ENCODE data around the gene CITED1. TPM values are rescaled to one million over a fixed set of nuclear protein-coding genes. Genes with fewer than 3 reads are reported as not detected.

CITED1 gene
- total and polyA plus RNA-seq, 2 donors (not counting 3 experiments of a cell fraction or from before 2014, with no cell fraction given) = not detected

DNA sequence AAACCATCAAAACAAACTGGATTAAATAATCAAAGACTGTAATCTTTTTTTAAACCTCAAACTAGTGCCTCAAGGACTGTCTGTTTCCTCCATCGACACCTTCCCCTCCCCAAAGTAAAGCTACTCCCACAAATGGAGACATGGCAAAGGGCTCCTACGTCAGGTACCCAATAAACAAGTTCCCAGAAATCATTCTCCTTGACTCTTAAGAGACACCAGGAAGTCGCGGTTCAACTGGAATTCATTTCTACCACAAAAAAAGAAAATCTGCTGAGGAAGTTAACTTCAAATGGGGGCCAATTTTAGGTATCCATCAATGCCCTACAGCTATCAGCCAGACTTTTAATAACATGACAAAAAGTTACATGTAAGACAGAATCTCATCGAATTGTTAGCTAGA is 31.2 kb downstream of the CITED1 start:
- Histone ChIP-seq H3K4me1 (ENCODE audit: control insufficient read depth, extremely low read depth, insufficient read depth, low read length) (peaks cover 52% of the 10 kb centered on the region), H3K27me3 (ENCODE audit: control insufficient read depth in 2 of 2, insufficient read depth in 2 of 2, low read length in 2 of 2) (peaks cover 0 to 2% of the 10 kb centered on the region in 2 experiments), H3K4me2 (ENCODE audit: insufficient read depth, low read length) (peak overlapping the region; percentile 88), H3K9me3 (replicated peaks; ENCODE audit: control insufficient read depth, insufficient read depth, low read length) (no peaks in the 10 kb centered on the region), H4K20me1 (replicated peaks; ENCODE audit: control insufficient read depth, extremely low read depth, insufficient read depth, low read length) (no peaks in the 10 kb centered on the region), H3K36me3 (ENCODE audit: control insufficient read depth in 2 of 2, extremely low read depth in 1 of 2, insufficient read depth in 2 of 2, low read length in 2 of 2) (peaks cover 14 to 19% of the 10 kb centered on the region in 2 experiments), H3K4me3 (replicated peaks in 1 of 3; ENCODE audit: insufficient read depth in 1 of 3, low read depth in 1 of 3, low read length in 3 of 3) (peak overlapping the region in 1 of 3 experiments; percentile 97), H2AFZ (ENCODE audit: low read depth, low read length) (no peak overlapping the region), H3K27ac (ENCODE audit: insufficient read depth, low read depth, low read length) (no peak overlapping the region), H3K79me2 (ENCODE audit: control insufficient read depth, insufficient read depth, low read length) (peaks cover 45% of the 10 kb centered on the region), H3K9me1 (replicated peaks; ENCODE audit: control insufficient read depth, extremely low read depth, insufficient read depth, low read length) (no peaks in the 10 kb centered on the region), H3K9ac (replicated peaks; ENCODE audit: extremely low read depth, insufficient read depth, low read length) (no peak overlapping the region)
- intact Hi-C loops (cut with micrococcal nuclease) (no loop called here), dilution Hi-C loops (cut with MboI; ENCODE audit: extremely low pct_ligation_motif_present, low sequenced_read_pairs) (no loop called here)
- FAIRE-seq = no peak
- ChIA-PET POLR2A (interaction anchor here (1.1 kb wide), 1 partner anchor 266 kb away, joined by 4 read pairs; no protein-coding TSS in a partner anchor), CTCF (no interaction called here)
- TF ChIP-seq POLR2AphosphoS5 (IDR thresholded peaks at IDR 0.05; ENCODE audit: insufficient read depth, low read depth, low read length) = no peak
- TF ChIP-seq, protein P1, sequence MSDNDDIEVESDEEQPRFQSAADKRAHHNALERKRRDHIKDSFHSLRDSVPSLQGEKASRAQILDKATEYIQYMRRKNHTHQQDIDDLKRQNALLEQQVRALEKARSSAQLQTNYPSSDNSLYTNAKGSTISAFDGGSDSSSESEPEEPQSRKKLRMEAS (IDR thresholded peaks at IDR 0.05; ENCODE audit: insufficient read depth, insufficient read length) = no peak
- no peak for TF ChIP-seq MYC (IDR thresholded peaks at IDR 0.05; ENCODE audit: low read depth, low read length)
- TF ChIP-seq POLR2A (IDR thresholded peaks at IDR 0.05; ENCODE audit: low read depth, low read length) = no peak
- TF ChIP-seq EZH2 (IDR thresholded peaks at IDR 0.05; ENCODE audit: borderline replicate concordance, low read depth, low read length, severe bottlenecking) = no peak
- TF ChIP-seq CTCF (IDR thresholded peaks at IDR 0.05; ENCODE audit: extremely low read depth in 1 of 2, insufficient read depth in 1 of 2, low read depth in 1 of 2, low read length in 2 of 2) = no peak
- no peak for TF ChIP-seq GATA2 (IDR thresholded peaks at IDR 0.05; ENCODE audit: insufficient read depth, insufficient read length, low read depth, low read length)
- no peak for TF ChIP-seq FOS (IDR thresholded peaks at IDR 0.05; ENCODE audit: borderline replicate concordance, insufficient read depth, low read length)
- no peak for TF ChIP-seq JUN (IDR thresholded peaks at IDR 0.05; ENCODE audit: borderline replicate concordance, insufficient read depth, insufficient read length, low read depth)
- BruUV-seq (replicated peaks) = no TSS peak
- DNase-seq (ENCODE audit: low read depth, low spot score) = no peak
